GM19395 (cell line): ENCODE data around the gene JPT1.
A peak's percentile ranks its signal among the peaks of the same experiment; 100 is the strongest.

Experiments
- ATAC-seq: cut with Tn5 transposase; IDR thresholded peaks from one replicate; pipeline ENCODE4 v1.9.1; 2021; ENCODE audit warnings: mild to moderate bottlenecking, moderate library complexity; ENCODE audit not compliant: unreplicated experiment

The JPT1 gene

DNA sequence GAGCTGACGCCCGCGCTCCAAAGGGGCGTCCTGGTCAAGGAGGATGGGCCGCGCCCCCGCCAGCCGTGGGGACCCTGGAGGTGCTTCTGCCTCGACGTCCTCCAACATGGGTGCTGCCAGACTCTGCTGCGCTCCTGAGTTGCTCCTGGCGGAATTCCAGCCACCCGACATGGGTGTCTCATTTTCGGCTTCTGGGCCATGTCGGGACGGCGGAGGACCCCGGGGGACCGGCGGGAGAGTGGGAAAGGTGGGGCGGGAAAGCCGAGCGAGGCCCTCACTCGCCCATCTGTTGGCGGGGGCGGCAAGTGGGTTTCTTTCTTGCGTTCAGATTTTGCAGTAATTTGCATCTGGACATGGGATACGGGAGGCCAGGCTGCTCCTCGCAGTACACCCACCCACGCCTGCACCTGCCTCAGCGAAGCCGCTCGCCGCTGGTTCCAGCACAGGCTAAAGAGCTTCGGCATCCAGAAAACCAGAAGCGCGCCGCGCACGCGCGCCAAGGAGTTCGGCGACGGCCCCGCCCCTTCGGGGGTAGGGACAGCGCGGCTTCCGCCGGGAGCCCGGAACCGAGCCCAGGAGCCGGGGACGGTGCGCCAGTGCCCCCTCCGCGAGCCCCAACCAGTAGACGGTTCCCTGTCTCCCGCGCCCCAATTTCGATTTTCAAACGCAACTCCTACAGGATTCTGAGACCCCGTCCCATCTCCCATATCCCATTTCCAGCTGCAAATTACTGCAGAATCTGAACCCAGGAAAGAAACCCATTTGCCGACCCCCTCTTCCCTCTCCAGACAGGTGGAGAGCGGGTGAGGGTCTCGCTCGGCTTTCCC lies 44.7 kb downstream of the JPT1 start, which contains the start of gene ARMC7:
Gene ARMC7, plus strand, starts transcription at position 563 of the 827 bp plus-strand sequence. CDS start 320 bp downstream, outside the sequence.
- peak; percentile 65 for ATAC-seq

- ATAC-seq = no peak
Observed at GRCh38 chr17:75109046-75109406, 45.3 kb downstream of the JPT1 start.

DNA sequence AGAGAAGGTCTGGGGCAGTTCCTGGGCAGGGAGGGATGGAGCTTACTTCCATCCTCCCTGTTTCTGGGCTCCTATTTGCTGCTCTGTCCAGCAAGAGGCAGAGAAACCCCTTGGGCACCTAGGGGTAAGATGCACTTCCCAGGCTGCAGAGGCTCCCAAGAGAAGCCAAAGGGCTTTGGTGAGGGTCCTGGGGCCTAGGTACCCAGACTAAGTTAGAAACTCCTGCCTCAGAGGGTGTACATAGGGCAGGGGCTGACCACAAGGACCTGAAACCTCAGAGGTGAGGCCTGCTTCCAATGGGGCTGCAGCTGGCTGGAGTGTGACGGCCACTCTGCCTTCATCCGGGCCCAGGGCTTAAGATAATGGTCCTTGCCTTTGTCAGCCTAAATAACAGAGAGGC lies 46.1 kb downstream of the JPT1 start:
- ATAC-seq = no peak

GRCh38 chr17:75105126-75106080 lies 48.9 kb downstream of the JPT1 start:
- ATAC-seq = no peak

DNA sequence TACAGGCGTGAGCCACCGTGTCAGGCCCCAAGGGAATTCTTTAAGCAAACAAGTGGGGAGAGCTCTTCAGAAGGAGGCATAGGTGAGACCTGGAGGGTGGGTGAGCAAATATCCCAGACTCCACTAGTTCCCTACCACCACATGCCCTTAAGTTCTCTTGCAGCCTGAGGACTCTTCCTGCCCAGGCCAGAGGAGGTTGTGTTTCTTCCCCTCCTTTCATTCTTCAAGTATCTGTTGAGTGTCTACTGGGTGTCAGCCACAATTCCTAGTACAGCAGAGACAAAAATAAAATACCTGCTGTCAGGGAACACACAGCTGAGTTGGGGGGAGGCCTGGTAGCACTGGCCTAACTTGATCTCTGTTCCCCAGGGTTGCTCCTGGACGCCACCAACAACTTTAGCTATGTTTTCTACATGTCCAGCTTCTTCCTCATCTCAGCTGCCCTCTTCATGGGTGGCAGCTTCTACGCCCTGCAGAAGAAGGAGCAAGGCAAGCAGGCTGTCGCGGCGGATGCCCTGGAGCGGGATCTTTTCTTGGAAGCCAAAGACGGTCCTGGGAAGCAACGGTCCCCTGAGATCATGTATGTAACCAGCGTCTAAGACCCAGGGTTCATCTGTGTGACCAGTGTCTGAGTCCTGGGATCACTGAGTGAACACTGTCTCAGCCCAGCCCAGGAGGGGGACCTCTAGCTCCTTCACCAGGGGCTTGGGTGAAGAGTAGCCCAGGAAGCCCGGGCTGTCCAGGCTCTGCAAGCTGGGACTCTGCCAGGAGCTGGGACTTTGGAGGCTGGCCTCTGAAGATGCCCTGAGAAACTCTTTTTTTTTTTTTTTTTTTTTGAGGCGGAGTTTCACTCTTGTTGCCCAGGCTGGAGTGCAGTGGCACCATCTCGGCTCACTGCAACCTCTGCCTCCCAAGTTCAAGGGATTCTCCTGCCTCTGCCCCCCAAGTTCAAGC lies 50.4 kb downstream of the JPT1 start:
- no peak for ATAC-seq

GRCh38 chr17:75102385-75102821 lies 51.9 kb downstream of the JPT1 start:
- no peak for ATAC-seq

GRCh38 chr17:75099881-75100595 lies 54.3 kb downstream of the JPT1 start:
- ATAC-seq = no peak

DNA sequence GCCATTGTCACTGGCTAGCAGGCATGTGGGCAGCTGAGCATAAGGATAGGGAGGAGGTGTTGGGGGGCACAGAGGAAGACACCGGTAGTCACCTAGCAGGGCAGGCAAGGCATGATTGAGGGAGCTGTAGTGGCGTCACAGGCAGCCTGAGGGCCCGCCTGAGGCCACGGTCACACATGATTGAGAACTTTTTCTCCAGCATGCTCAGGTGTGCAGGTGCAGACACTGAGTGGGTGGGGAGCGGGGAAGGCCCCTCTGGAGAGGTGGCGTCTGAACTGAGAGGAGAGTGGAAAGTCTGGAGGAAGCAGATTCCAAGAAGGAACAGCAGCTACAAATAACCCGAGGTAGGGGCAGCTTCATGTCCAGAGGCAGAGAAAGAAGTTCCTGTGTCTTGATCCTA lies 55.5 kb downstream of the JPT1 start:
- no peak for ATAC-seq

DNA sequence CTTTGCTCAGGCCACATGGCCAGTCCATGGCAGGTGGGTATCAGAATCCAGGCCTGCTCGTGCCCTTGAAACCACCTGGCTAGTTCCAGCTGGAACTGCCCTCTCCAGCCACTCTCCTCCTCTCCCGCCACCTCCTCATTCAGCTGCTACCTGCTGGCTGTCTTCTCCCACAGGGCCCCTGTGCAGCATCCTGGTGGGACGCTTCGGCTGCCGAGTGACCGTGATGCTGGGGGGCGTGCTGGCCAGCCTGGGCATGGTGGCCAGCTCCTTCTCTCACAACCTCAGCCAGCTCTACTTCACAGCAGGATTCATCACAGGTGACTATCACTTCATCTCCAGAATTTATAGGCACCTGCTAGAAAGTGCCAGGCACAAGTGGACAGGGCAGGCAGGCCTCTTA lies 56.4 kb downstream of the JPT1 start:
- ATAC-seq = no peak

DNA sequence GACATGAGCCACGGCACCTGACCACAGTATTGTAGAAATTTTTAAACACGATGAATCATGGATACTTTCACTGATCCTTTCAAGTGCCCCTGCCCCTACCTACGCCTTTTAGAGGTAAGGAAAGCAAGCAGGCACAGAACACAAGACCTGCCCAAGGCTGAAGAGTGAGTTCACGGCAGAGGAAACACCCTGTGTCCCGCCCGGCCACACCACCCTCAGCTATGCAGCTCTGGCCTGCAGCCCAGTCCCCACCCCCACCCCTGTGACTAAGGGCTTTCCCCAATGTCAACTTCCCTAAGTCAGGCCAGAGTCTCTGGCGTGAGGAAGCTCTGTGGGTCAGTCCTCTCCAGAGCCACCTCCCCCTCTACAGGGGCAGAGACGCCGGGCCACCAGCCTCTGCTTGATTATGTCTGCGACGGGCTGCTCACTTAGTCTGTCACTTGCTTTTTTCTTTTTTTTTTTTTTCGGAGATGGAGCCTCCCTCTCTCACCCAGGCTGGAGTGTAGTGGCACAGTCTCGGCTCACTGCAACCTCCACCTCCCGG lies 58.2 kb downstream of the JPT1 start:
- no peak for ATAC-seq

- no peak for ATAC-seq
Observed at GRCh38 chr17:75094871-75095399, 59.4 kb downstream of the JPT1 start.

- ATAC-seq = no peak
Observed at GRCh38 chr17:75093548-75094158, 60.7 kb downstream of the JPT1 start.

GRCh38 chr17:75091855-75092327 lies 62.4 kb downstream of the JPT1 start:
- ATAC-seq = no peak

DNA sequence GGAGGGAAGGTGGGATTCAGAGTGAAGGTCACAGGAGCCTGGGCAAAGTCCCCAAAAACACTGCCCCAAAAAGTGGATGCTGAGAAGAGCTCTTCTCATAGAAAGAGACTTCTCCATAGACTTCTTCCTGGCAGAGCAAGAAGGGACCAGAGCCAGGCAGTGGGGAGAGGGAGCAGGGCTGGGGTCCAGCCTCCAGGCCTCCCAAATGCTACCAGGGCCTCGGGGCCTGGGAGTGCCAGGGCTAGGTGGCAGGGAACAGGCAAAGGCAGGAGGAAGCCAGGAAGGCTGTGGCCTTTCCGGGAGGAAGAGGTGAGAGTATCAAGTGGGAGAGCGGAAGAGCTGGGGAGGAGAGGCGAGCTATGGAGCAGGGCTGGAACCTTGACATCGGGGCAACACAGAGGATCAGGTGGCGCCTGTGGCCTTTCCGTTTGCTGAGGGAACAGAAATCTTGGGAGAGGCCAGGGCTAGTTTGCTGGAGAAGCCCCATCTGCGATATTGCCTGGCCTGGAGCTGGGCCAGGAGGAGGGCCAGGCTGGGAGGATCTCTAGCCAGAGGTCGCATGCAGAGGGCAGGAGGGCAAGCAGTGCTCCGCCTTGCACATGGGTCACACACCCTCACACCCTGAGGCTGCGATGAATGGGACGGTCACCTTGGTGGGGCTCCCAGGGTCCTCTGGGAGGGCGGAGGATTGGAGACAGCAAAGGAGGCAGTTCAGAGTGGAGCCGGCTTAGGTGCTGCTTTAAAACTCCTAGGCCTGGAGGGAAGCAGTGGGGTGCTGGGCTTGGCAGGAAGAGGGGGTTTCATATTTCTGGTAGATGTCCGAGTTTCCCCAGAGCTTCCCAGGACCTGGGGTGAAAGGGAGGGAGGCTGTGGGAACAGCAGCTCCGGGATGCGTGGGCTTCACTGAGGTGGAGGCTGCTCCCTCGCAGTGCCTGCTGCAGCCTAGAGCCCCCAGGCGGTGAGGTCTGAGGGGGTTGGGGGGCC lies 63.1 kb downstream of the JPT1 start:
- ATAC-seq = no peak

DNA sequence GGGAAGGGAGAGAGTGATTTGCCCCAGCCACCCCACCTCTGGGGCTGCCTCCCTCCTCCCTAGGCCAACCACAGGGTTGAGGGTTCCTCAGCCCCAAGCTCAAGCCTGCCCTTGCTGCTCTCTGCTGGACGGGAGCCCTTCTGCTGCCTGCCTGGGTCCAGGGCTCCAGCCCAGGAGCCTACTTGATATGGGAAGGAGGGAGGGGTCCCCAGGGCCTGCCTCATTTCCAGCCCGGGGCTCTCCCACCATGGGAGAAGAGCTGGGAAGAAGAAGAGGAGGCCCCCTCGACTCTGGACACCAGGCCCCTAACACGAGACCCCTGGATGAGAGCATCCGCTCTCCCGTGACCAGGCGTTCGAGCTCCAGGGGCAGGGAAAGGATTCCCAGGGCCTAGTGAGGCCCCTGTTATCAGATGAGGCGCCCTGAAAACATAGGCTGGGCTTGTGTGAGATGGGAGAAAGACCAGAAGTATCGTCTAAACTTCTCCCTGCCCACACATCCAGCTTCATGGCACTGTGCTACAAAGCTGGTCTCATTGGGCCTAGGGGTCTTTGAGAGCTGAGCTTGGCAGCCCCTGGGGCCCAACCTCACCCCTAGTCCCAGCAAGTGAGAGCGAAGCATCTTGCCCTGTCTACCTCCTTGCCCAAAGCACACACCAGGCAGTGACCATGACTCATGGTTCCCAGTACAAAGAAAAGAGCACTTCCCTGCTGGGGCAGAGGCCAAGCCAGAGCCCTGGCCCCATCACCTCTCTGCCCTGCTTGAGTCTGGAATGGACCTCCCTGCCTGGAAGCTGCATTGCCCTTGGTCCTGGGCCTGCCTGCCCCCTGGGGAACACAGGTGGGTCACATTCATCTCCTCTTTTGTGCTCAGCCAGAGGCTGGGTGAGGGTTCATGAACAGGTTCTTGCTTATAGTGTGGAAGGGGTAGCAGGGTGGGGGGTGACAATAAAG lies 65.6 kb downstream of the JPT1 start:
- ATAC-seq = no peak
